ENCODE measurements around the gene CD300LG.
"Not testable (repeated sequence)": the region's sequence is repeated elsewhere in the genome, so short reads cannot be mapped to it uniquely, and the experiment has no call there.

Gene CD300LG

DNA sequence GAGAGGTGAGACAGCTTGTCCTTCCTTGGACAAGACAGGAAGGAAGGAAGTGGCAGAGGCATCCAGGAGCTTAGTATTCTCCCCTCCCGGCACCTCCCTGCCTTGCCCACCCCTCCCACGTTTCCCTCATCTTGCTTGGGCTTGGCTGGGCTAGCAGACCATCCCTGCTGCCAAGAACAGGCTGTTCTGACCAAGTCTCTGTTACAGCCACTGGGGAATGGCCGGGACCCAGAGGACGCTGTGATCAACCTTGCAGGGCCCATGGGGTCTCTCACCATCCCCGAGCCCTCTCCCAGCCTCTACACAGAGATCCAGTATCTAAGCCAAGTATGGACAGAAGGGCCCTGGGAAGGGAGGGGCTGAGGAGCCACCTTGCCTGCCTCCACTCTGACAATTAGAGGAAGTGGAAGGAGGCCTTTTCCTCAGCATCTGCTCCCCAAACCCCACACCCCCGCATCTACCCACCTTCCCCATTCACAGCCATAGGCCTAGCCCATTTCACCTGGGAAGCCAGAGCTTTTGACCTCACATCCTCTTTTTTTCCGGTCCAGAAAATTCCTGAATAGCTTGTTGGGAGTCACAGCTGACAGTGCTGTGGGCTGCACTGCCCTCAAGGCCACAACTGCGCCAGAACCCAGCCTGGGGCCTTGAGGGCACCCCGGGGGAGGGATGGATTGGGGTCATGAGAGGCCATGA, 14.1 kb downstream of the CD300LG start:
- TF ChIP-seq CTCF (IDR thresholded peaks at IDR 0.05), result no peak
- Histone ChIP-seq H3K4me3 (no peak overlapping the region), H3K27ac (peak overlapping the region; percentile 48 to 64)
- DNase-seq (ENCODE audit: low spot score), result peak; percentile 72

- TF ChIP-seq CTCF (IDR thresholded peaks at IDR 0.05), result no peak
- DNase-seq (ENCODE audit: low spot score), result no peak
- Histone ChIP-seq H3K4me3 (no peak overlapping the region), H3K27ac (peak overlapping the region in 1 of 2 donors; percentile 64)
These were observed 15.0 kb downstream of the CD300LG start for GRCh38 chr17:43861960-43862359.

DNA sequence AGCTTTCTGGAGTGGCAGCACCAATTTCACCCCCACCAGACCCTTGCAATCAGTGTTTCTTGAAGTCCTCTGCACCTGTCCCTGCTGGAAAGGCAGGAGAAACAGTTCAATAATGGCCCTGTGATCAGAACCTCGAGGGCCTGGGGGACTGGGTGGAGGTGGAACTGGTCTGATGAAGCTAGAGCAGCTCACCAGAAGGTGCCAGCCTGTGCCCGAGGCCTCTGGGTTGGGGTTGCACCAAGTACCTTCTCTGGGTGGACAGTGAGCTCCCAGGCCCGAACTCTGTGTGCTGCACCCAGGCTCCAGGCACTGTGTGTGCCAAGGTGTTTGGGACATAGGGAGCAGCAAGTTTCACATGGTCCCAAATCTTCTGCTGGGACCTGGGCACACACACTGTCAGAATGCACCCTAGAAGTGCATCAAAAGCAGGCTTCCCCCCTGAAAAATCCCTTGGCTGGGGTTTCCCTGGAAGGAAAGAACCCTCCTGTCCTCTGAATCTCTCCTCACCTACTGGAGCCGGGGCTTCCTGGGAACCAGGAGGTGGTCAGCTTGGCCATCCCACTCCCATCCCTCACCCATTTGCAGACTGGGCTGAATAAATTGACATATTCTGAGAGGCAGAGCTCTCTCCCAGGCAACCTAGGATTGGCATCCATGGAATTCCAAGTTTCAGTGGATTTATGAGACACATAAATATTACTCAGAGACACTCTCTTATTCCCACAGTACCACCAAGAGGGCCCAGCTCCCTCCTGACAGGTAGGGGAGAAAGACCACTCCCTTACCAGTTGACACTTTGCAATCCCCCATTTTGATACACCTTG, 17.4 kb downstream of the CD300LG start:
- DNase-seq (ENCODE audit: low spot score), result no peak
- no peak overlapping the region for H3K4me3 ChIP-seq
- TF ChIP-seq CTCF (IDR thresholded peaks at IDR 0.05), result no peak
- no peak overlapping the region for H3K27ac ChIP-seq

GRCh38 chr17:43868226-43868994, 21.4 kb downstream of the CD300LG start:
- no peak for TF ChIP-seq CTCF (IDR thresholded peaks at IDR 0.05)
- no peak overlapping the region for H3K27ac ChIP-seq
- DNase-seq (ENCODE audit: low spot score), result no peak
- no peak overlapping the region for H3K4me3 ChIP-seq

DNA sequence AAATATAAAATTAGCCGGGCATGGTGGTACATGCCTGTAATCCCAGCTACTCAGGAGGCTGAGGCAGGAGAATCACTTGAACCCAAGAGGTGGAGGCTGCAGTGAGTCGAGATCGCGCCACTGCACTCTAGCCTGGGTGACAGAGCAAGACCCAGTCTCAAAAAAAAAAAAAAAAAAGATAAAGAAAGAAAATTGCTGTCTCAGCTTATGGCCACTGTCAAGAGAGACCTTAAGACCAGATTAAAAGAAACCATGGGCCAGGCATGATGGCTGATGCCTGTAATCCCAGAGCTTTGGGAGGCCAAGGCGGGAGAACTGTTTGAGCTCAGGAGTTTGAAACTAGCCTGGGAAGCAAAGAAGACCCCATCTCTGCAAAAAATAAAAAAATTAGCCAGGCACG, 22.1 kb downstream of the CD300LG start:
- not testable (repeated sequence) for DNase-seq (ENCODE audit: low spot score); H3K27ac ChIP-seq; H3K4me3 ChIP-seq

GRCh38 chr17:43871946-43872690, 25.1 kb downstream of the CD300LG start:
- no peak overlapping the region for H3K27ac ChIP-seq
- TF ChIP-seq CTCF (IDR thresholded peaks at IDR 0.05), result no peak
- H3K4me3 ChIP-seq, result no peak overlapping the region
- no peak for DNase-seq (ENCODE audit: low spot score)

DNA sequence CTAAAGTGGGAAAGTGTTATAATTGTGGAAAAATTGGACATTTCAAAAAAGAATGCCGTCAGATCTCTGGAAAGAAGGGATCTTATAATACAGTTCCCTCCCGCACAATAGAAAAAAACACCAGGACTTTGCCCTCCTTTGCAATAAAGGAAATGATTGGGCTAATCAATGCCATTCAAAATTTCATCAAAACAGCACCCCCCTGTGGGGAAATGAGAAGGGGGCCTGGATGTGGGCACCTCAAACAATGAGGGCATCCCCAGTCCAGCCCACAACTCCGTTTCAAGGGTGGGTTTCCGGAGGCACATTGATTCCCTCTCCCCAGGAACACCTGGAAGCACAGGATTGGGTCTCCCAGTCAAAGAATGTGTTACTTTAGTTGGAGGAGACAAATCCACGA, 26.1 kb downstream of the CD300LG start:
- TF ChIP-seq CTCF (IDR thresholded peaks at IDR 0.05), result no peak
- H3K27ac ChIP-seq, result no peak overlapping the region
- no peak overlapping the region for H3K4me3 ChIP-seq
- no peak for DNase-seq (ENCODE audit: low spot score)

Measured in coronary artery (tissue), 2 donors.